HCT116 (cell line): ENCODE results near the gene FUOM. TPM values are rescaled to one million over a fixed set of nuclear protein-coding genes. Genes with fewer than 3 reads are reported as not detected.

ENCODE experiments used
- ATAC-seq: fragments of 200-7000 bp; cut with Tn5 transposase; 2 replicates; pipeline ENCODE4 v1.9.1; 2020; ENCODE audit warnings: mild to moderate bottlenecking, moderate library complexity
- BruUV-seq: library from RNA; stranded (reverse); fragments of 400-500 nt; replicated peaks from 2 replicates; lab custom pipeline; 2021; lab: Mats Ljungman, UMichigan
- CTCF ChIA-PET: fragments of 300-600 bp; sonication (Branson Sonifier 250); formaldehyde crosslinking; loops from one replicate; lab custom pipeline; 2021; ENCODE audit warnings: antibody characterized with exemption; lab: Charles Lee
- POLR2A ChIA-PET: fragments of 300-600, 350-600 bp; sonication (Branson Sonifier 250); formaldehyde crosslinking; loops from one replicate; lab custom pipeline; 2021; ENCODE audit warnings: antibody characterized with exemption; lab: Charles Lee
- RAD21 ChIA-PET, 2 experiments: fragments of 300-600 bp; sonication (Branson Sonifier 250); formaldehyde crosslinking; loops; one replicate each; lab custom pipeline; 2023; ENCODE audit warnings: low total read pairs in 2 of 2; ENCODE audit not compliant: uncharacterized antibody in 2 of 2, unreplicated experiment in 2 of 2, low non-redundant PET in 1 of 2; lab: Charles Lee
- DNase-seq: peaks from one replicate; pipeline ENCODE4 v3.0.0-alpha.2; 2010; ENCODE audit warnings: low read depth, low spot score
- H2AFZ ChIP-seq: fragments of 200-600 bp; shearing (Covaris generic), sonication (generic); 2 replicates; pipeline ENCODE4 v1.6.1; 2017; ENCODE audit warnings: low read depth, mixed run types, mixed read lengths, antibody characterized with exemption, low read length; ENCODE audit not compliant: poor library complexity, severe bottlenecking
- H3K27ac ChIP-seq: 2 replicates; pipeline ENCODE4 v1.5.1; 2012; ENCODE audit warnings: low read depth, low read length
- H3K27me3 ChIP-seq: fragments of 200-600 bp; sonication (generic); 2 replicates; pipeline ENCODE4 v1.6.1; 2016; ENCODE audit warnings: mixed run types, low read length, mixed read lengths; ENCODE audit not compliant: insufficient read depth
- H3K36me3 ChIP-seq, 2 experiments: fragments of 200-500 bp in 1 of 2; fragments of 200-600 bp in 1 of 2; sonication (Bioruptor generic) in 1 of 2; sonication (generic) in 1 of 2; 2 replicates each; pipeline versions ENCODE4 v1.5.1 to v1.6.1; 2014 to 2016; ENCODE audit warnings: low read length in 2 of 2, inconsistent platforms in 1 of 2, mixed read lengths in 1 of 2, mixed run types in 1 of 2; ENCODE audit not compliant: insufficient read depth in 2 of 2, control insufficient read depth in 1 of 2
- H3K4me1 ChIP-seq, 2 experiments: fragments of 200-600 bp in 1 of 2; sonication (generic) in 1 of 2; 2 replicates each; pipeline versions ENCODE4 v1.5.1 to v1.6.1; 2012 to 2017; ENCODE audit warnings: low read length in 2 of 2, inconsistent platforms in 1 of 2, mild to moderate bottlenecking in 1 of 2, mixed read lengths in 1 of 2, mixed run types in 1 of 2, moderate library complexity in 1 of 2; ENCODE audit not compliant: insufficient read depth in 2 of 2, control insufficient read depth in 1 of 2
- H3K4me2 ChIP-seq: fragments of 200-600 bp; sonication (generic); 2 replicates; pipeline ENCODE4 v1.6.1; 2017; ENCODE audit warnings: mixed run types, low read length, mixed read lengths
- H3K4me3 ChIP-seq, 2 experiments: fragments of 200-600 bp in 1 of 2; sonication (generic) in 1 of 2; replicated peaks in 1 of 2; 2 replicates each; pipeline ENCODE4 v1.5.1; 2011 to 2016; ENCODE audit warnings: low read length in 2 of 2, control low read depth in 1 of 2, low read depth in 1 of 2, mild to moderate bottlenecking in 1 of 2, mixed read lengths in 1 of 2, mixed run types in 1 of 2
- H3K79me2 ChIP-seq: fragments of 200-600 bp; sonication (generic); 2 replicates; pipeline ENCODE4 v1.6.1; 2017; ENCODE audit warnings: mild to moderate bottlenecking, mixed run types, low read length, moderate library complexity, mixed read lengths; ENCODE audit not compliant: insufficient read depth
- H3K9ac ChIP-seq: fragments of 200-600 bp; sonication (generic); 2 replicates; pipeline ENCODE4 v1.6.1; 2016; ENCODE audit warnings: low read length, mixed read lengths
- H3K9me2 ChIP-seq: fragments of 200-600 bp; sonication (generic), shearing (Covaris generic); 2 replicates; pipeline ENCODE4 v1.6.1; 2017; ENCODE audit warnings: mixed run types, mild to moderate bottlenecking, moderate library complexity; ENCODE audit not compliant: insufficient read depth
- H3K9me3 ChIP-seq, 2 experiments: fragments of 200-500 bp in 1 of 2; fragments of 200-600 bp in 1 of 2; sonication (Bioruptor generic) in 1 of 2; sonication (generic) in 1 of 2; 2 replicates each; pipeline ENCODE4 v1.6.1; 2014 to 2017; ENCODE audit warnings: low read length in 2 of 2, mixed read lengths in 2 of 2, inconsistent platforms in 1 of 2, low read depth in 1 of 2, mild to moderate bottlenecking in 1 of 2, mixed run types in 1 of 2, moderate library complexity in 1 of 2; ENCODE audit not compliant: control insufficient read depth in 1 of 2, insufficient read depth in 1 of 2
- H4K20me1 ChIP-seq: fragments of 200-600 bp; sonication (generic), shearing (Covaris generic); 2 replicates; pipeline ENCODE4 v1.6.1; 2017; ENCODE audit warnings: mixed run types, mild to moderate bottlenecking, moderate library complexity; ENCODE audit not compliant: insufficient read depth
- ATF3 ChIP-seq: IDR thresholded peaks from 2 replicates; pipeline ENCODE4 v1.6.1; 2012
- CEBPB ChIP-seq: IDR thresholded peaks from 2 replicates; pipeline ENCODE4 v1.6.1; 2012; ENCODE audit warnings: low read depth
- EGR1 ChIP-seq: IDR thresholded peaks from 2 replicates; pipeline ENCODE4 v1.6.1; 2012; ENCODE audit warnings: low read depth
- ELF1 ChIP-seq: IDR thresholded peaks from 2 replicates; pipeline ENCODE4 v1.6.1; 2012; ENCODE audit warnings: low read depth, borderline replicate concordance
- MAX ChIP-seq: IDR thresholded peaks from 2 replicates; pipeline ENCODE4 v1.6.1; 2012
- POLR2A ChIP-seq: IDR thresholded peaks from 2 replicates; pipeline ENCODE4 v1.7.0; 2011; ENCODE audit warnings: borderline replicate concordance; ENCODE audit not compliant: insufficient read depth, insufficient read length; ENCODE audit errors: extremely low read depth
- POLR2AphosphoS5 ChIP-seq: IDR thresholded peaks from 2 replicates; pipeline ENCODE4 v1.6.1; 2011; ENCODE audit warnings: mild to moderate bottlenecking, low read depth, low read length, moderate library complexity
- SIN3A ChIP-seq: IDR thresholded peaks from 2 replicates; pipeline ENCODE4 v1.6.1; 2012; ENCODE audit warnings: low read depth
- SRF ChIP-seq: IDR thresholded peaks from 2 replicates; pipeline ENCODE4 v1.6.1; 2012; ENCODE audit warnings: low read depth
- TCF7L2 ChIP-seq: IDR thresholded peaks from 2 replicates; pipeline ENCODE4 v1.7.0; 2011; ENCODE audit warnings: borderline replicate concordance, inconsistent platforms; ENCODE audit not compliant: insufficient read depth, insufficient read length; ENCODE audit errors: extremely low read depth
- YY1 ChIP-seq: IDR thresholded peaks from 2 replicates; pipeline ENCODE4 v1.6.1; 2011; ENCODE audit warnings: low read length, low read depth, moderate library complexity, mild to moderate bottlenecking; ENCODE audit not compliant: insufficient replicate concordance; ENCODE audit errors: extremely low read depth
- ZFX ChIP-seq: fragments of 450-650 bp; IDR thresholded peaks from 2 replicates; pipeline ENCODE4 v1.6.1; 2017
- ZNF274 ChIP-seq: fragments of 200-500 bp; sonication (Bioruptor generic); IDR thresholded peaks from 2 replicates; pipeline ENCODE4 v1.6.1; 2014; ENCODE audit warnings: mild to moderate bottlenecking, low read depth, low read length, inconsistent platforms
- intact Hi-C: fragments of 100-400 bp; cut with micrococcal nuclease; formaldehyde crosslinking; loops from 2 replicates; pipeline ENCODE4 v1.10.0; 2022
- total RNA-seq: library from RNA; stranded (reverse); gene quantifications from one replicate; pipeline ENCODE4 v1.2.1, GENCODE V29; 2021; ENCODE audit not compliant: unreplicated experiment

FUOM gene
- total RNA-seq, 1 experiment from 2014 or later, result 21.5 TPM

- peaks cover 3 to 7% of the 10 kb centered on the region in 2 experiments; a peak in 2 of 4 replicates for H3K36me3 ChIP-seq
- H3K27ac ChIP-seq, result peak within 1 kb of the TSS; percentile 80
- ChIA-PET RAD21 (no interaction called here), CTCF (no interaction called here), POLR2A (no interaction called here)
- H2AFZ ChIP-seq, result no peak within 1 kb of the TSS
- H3K9me3 ChIP-seq, result no peaks in the 10 kb centered on the region
- BruUV-seq, result no TSS peak
- intact Hi-C loops, result no loop called here
- TF ChIP-seq CEBPB, result no peak
- peak; percentile 23 for TF ChIP-seq YY1
- TF ChIP-seq POLR2AphosphoS5, result peak; percentile 80
- TF ChIP-seq TCF7L2, result peak; percentile 26
- no peak for TF ChIP-seq EGR1
- no peak for TF ChIP-seq ATF3
- TF ChIP-seq MAX, result peak; percentile 87
- TF ChIP-seq SRF, result peak; percentile 48; the same call in 1 of the 2 replicates
- peak; percentile 59; the same call in 1 of the 2 replicates for TF ChIP-seq ZFX
- TF ChIP-seq POLR2A, result peak; percentile 57
- TF ChIP-seq SIN3A, result peak; percentile 60; the same call in 1 of the 2 replicates
- no peak; the same call in 1 of the 2 replicates for TF ChIP-seq ELF1
- TF ChIP-seq ZNF274, result no peak
- H3K79me2 ChIP-seq, result peaks cover 22% of the 10 kb centered on the region
- peak; percentile 70 for DNase-seq
- ATAC-seq, result peak; percentile 95
- peak within 1 kb of the TSS; percentile 80 for H3K4me2 ChIP-seq
- no peaks in the 10 kb centered on the region for H3K9me2 ChIP-seq
- no peaks in the 10 kb centered on the region for H3K27me3 ChIP-seq
- peak within 1 kb of the TSS; percentile 95 for H3K9ac ChIP-seq
- H4K20me1 ChIP-seq, result no peaks in the 10 kb centered on the region
- peak within 1 kb of the TSS; percentile 81 to 88 for H3K4me3 ChIP-seq
- peaks cover 2 to 11% of the 10 kb centered on the region in 2 experiments for H3K4me1 ChIP-seq
Observed at GRCh38 chr10:133394064-133394663, 36.3 kb upstream of the FUOM start, which contains the start of gene MTG1. TSS of gene MTG1 (plus strand) at chr10:133394157. CDS start at chr10:133394221, 64 bp downstream.
